HEK293T (cell line): ENCODE data around the gene SUMO3.

Experiments used
- CTCF ChIA-PET: fragments of 350-600 bp; formaldehyde crosslinking; extraction: SDS; loops from one replicate; lab custom pipeline; 2021; ENCODE audit warnings: antibody characterized with exemption, inconsistent platforms; lab: Yijun Ruan, JAX
- POLR2A ChIA-PET: fragments of 350-600 bp; formaldehyde crosslinking; extraction: SDS; loops from one replicate; lab custom pipeline; 2020; ENCODE audit warnings: antibody characterized with exemption, inconsistent platforms; lab: Yijun Ruan, JAX
- DNase-seq: peaks from one replicate; pipeline ENCODE4 v3.0.0; 2012; ENCODE audit warnings: mixed read lengths; ENCODE audit errors: extremely low spot score
- ARNT ChIP-seq: fragments of 450-650 bp; IDR thresholded peaks from 2 replicates; pipeline ENCODE4 v1.6.1; 2017; ENCODE audit warnings: mild to moderate bottlenecking
- BHLHE40 ChIP-seq: fragments of 450-650 bp; IDR thresholded peaks from 2 replicates; pipeline ENCODE4 v1.6.1; 2016; ENCODE audit warnings: mild to moderate bottlenecking, moderate library complexity, borderline replicate concordance
- CTBP1 ChIP-seq: fragments of 450-650 bp; IDR thresholded peaks from 2 replicates; pipeline ENCODE4 v1.6.1; 2016; ENCODE audit warnings: borderline replicate concordance
- ELF4 ChIP-seq: fragments of 450-650 bp; IDR thresholded peaks from 2 replicates; pipeline ENCODE4 v1.6.1; 2017; ENCODE audit warnings: antibody characterized with exemption
- FOXA1 ChIP-seq: fragments of 450-650 bp; IDR thresholded peaks from 2 replicates; pipeline ENCODE4 v1.6.1; 2016; ENCODE audit warnings: mild to moderate bottlenecking
- FOXK2 ChIP-seq: fragments of 450-650 bp; IDR thresholded peaks from 2 replicates; pipeline ENCODE4 v1.6.1; 2016; ENCODE audit warnings: mild to moderate bottlenecking
- FOXM1 ChIP-seq: fragments of 450-650 bp; IDR thresholded peaks from 2 replicates; pipeline ENCODE4 v1.6.1; 2017; ENCODE audit warnings: mild to moderate bottlenecking, borderline replicate concordance
- HDGF ChIP-seq: fragments of 450-650 bp; IDR thresholded peaks from 2 replicates; pipeline ENCODE4 v1.6.1; 2017; ENCODE audit warnings: antibody characterized with exemption, borderline replicate concordance
- L3MBTL2 ChIP-seq: fragments of 450-650 bp; conservative IDR thresholded peaks from 2 replicates; pipeline ENCODE4 v1.6.1; 2016; ENCODE audit warnings: mild to moderate bottlenecking
- LEF1 ChIP-seq: fragments of 450-650 bp; IDR thresholded peaks from 2 replicates; pipeline ENCODE4 v1.6.1; 2017; ENCODE audit warnings: mild to moderate bottlenecking, borderline replicate concordance
- NFRKB ChIP-seq: fragments of 450-650 bp; IDR thresholded peaks from 2 replicates; pipeline ENCODE4 v1.6.1; 2016; ENCODE audit warnings: mild to moderate bottlenecking, moderate library complexity
- SP1 ChIP-seq: fragments of 450-650 bp; IDR thresholded peaks from 2 replicates; pipeline ENCODE4 v1.6.1; 2017
- SUZ12 ChIP-seq: fragments of 450-650 bp; IDR thresholded peaks from 2 replicates; pipeline ENCODE4 v1.6.1; 2016; ENCODE audit warnings: mild to moderate bottlenecking
- TARDBP ChIP-seq: fragments of 450-650 bp; IDR thresholded peaks from 2 replicates; pipeline ENCODE4 v1.6.1; 2016
- ZNF384 ChIP-seq: fragments of 450-650 bp; IDR thresholded peaks from 2 replicates; pipeline ENCODE4 v1.6.1; 2016
- TF ChIP-seq, protein P1 (sequence below): fragments of 450-650 bp; IDR thresholded peaks from 2 replicates; pipeline ENCODE4 v1.6.1; 2016

SUMO3 gene

DNA sequence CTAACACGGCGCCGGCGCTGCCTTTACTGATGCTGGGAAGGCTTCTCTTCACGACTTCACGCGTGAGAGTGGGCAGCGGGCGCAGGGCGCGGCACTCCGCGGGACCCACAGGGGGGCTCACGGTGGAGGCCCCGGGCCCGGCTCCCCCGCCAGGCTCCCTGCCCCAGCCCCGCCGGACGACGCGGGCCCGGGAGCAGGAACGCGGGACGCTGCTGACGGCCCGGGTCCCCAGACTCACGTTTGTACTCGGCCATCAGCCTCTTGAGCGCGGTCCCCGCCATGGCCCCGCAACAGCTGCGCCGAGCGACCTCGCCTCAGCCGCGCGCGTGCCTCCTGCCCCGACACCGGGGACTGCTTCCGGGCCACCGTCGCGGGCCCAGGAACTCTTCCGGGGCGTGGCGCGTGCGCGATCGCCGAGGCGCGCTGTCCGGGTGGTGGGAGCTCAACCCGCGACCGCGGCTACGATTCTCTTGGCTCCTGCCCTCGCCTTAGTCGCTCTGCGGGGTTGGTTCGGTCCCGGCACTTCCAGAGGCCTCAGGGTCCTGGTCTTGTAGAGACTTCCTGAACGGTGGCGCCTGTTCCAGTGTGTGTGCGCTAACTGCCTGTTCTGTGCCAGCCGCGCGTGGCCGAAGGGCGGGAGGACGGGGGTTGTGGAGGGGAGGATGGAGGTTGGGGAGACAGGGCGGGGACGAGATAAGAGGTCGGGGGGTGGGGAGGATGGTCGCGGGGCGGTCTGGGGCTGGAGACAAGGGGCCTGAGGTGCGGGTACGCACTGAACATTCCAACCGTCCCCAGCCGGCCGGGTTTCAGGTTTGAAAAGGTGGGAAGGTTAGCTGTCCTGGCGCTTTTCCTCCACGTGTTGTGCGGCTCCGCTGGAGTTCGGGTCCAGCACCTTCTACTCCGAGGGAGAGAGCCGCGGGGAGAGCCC, 16.1 kb downstream of the SUMO3 start, which contains the start of gene UBE2G2:
TSS of gene UBE2G2 (minus strand) at position 353 of the 928 bp plus-strand sequence. CDS start at position 281, 72 bp downstream.
- CTCF ChIA-PET, result interaction anchor here (1.1 to 1.8 kb wide), 2 partner anchors 12 to 15 kb away, joined by 3 to 8 read pairs; no protein-coding TSS in a partner anchor
- TF ChIP-seq ARNT, result no peak
- no peak for TF ChIP-seq ZNF384
- 0 out of 2 replicates have a peak, but pooled peaks have one; percentile 46 for TF ChIP-seq HDGF
- no peak for TF ChIP-seq NFRKB
- TF ChIP-seq FOXK2, result no peak
- TF ChIP-seq FOXA1, result no peak
- peak; percentile 96 for TF ChIP-seq L3MBTL2
- no peak for TF ChIP-seq FOXM1
- peak; percentile 39; the same call in 1 of the 2 replicates for TF ChIP-seq ELF4
- DNase-seq, result peak; percentile 97
- POLR2A ChIA-PET, result interaction anchor here (0.6 to 3.3 kb wide), 23 partner anchors 8 to 463 kb away, joined by 3 to 29 read pairs (median 3); partner anchors contain the start of genes CFAP410, PTTG1IP and SUMO3

- no peak for TF ChIP-seq FOXM1
- TF ChIP-seq, protein P1, sequence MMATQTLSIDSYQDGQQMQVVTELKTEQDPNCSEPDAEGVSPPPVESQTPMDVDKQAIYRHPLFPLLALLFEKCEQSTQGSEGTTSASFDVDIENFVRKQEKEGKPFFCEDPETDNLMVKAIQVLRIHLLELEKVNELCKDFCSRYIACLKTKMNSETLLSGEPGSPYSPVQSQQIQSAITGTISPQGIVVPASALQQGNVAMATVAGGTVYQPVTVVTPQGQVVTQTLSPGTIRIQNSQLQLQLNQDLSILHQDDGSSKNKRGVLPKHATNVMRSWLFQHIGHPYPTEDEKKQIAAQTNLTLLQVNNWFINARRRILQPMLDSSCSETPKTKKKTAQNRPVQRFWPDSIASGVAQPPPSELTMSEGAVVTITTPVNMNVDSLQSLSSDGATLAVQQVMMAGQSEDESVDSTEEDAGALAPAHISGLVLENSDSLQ, result peak; percentile 73
- POLR2A ChIA-PET, result interaction anchor here (0.6 to 3.3 kb wide), 24 partner anchors 8 to 462 kb away, joined by 3 to 29 read pairs (median 3); partner anchors contain the start of genes CFAP410, PTTG1IP and SUMO3
- CTCF ChIA-PET, result interaction anchor here (1.0 to 1.8 kb wide), 5 partner anchors 11 to 508 kb away, joined by 3 to 8 read pairs (median 3); partner anchors contain the start of gene ADARB1
- peak; percentile 54 for DNase-seq
Observed at GRCh38 chr21:44800971-44801467, 16.8 kb downstream of the SUMO3 start.

DNA sequence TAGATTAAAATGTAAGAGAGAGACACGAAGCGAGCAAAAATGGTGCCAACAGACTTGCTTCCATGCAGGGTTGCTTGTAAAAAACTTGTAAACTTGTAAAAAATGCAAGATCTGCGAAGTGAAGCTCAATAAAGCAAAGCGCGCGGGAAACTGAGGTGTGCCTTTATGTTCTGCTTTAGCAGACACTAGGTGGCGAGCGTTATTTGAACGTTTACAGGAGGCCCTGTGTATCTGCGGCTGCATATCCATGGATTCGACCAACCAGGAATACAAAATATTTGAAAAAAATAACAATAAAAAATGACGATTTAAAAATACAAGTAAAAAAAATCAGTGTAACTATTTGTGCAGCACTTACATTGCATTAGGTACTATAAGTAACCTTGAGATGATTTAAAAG, 17.8 kb downstream of the SUMO3 start:
- ChIA-PET CTCF (interaction anchor here (0.6 to 1.8 kb wide), 7 partner anchors 11 to 509 kb away, joined by 3 to 8 read pairs (median 3); partner anchors contain the start of gene ADARB1), POLR2A (interaction anchor here (1.1 to 3.3 kb wide), 4 partner anchors 68 to 148 kb away, joined by 3 to 29 read pairs (median 4); partner anchors contain the start of gene PTTG1IP)
- DNase-seq, result peak; percentile 51
- TF ChIP-seq L3MBTL2 (peak; percentile 53; the same call in 1 of the 2 replicates), CTBP1 (no peak), FOXA1 (no peak), HDGF (no peak)
- TF ChIP-seq, protein P1, result no peak

DNA sequence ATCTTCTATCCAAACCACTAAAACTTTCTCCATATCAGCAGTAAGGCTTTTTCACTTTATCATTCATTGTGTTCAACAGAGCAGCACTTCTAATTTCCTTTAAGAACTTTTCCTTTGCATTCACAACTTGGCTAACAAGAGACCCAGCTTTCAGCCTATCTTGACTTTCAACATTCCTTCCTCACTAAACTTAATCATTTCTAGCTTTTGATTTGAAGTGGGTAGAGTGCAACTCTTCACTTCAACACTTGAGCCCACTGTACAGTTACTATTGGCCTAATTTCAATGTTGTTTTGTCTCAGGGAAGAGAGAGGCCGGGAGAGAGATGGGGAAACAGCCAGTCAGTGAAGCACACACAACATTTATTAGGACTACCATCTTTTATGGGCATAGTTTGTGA, 18.2 kb downstream of the SUMO3 start:
- DNase-seq, result no peak
- CTCF ChIA-PET, result interaction anchor here (0.6 to 1.8 kb wide), 4 partner anchors 10 to 89 kb away, joined by 3 to 8 read pairs (median 4); no protein-coding TSS in a partner anchor
- no peak for TF ChIP-seq BHLHE40
- TF ChIP-seq, protein P1, result no peak
- TF ChIP-seq ZNF384, result no peak
- TF ChIP-seq ARNT, result no peak
- TF ChIP-seq L3MBTL2, result no peak
- TF ChIP-seq SUZ12, result no peak
- no peak for TF ChIP-seq NFRKB
- POLR2A ChIA-PET, result interaction anchor here (1.2 to 3.3 kb wide), 3 partner anchors 68 to 148 kb away, joined by 3 to 29 read pairs (median 3); partner anchors contain the start of gene PTTG1IP

- CTCF ChIA-PET, result no interaction called here
- TF ChIP-seq ELF4 (no peak), NFRKB (no peak), SUZ12 (no peak), BHLHE40 (no peak), LEF1 (no peak), FOXK2 (no peak), L3MBTL2 (no peak), ARNT (no peak), ZNF384 (no peak), CTBP1 (no peak), SP1 (no peak), TARDBP (no peak), HDGF (no peak)
- TF ChIP-seq, protein P1, result no peak
- POLR2A ChIA-PET, result no interaction called here
- DNase-seq, result no peak
Observed at GRCh38 chr21:44797775-44798174, 20.1 kb downstream of the SUMO3 start.
